Thyroid gland (tissue), 4 donors: ENCODE results near the gene RRAGD.

Source experiments
- CTCF ChIP-seq, 6 experiments: fragments of 200-600 bp in 3 of 6; fragments of 450-650 bp in 3 of 6; sonication (generic) in 3 of 6; IDR thresholded peaks; one replicate each; pipeline ENCODE4 v1.5.1; 2016 to 2019; ENCODE audit warnings: antibody characterized with exemption in 6 of 6, mild to moderate bottlenecking in 2 of 6, inconsistent platforms in 1 of 6, moderate library complexity in 1 of 6
- POLR2A ChIP-seq, 2 donors: fragments of 450-650 bp; IDR thresholded peaks; one replicate each; pipeline ENCODE4 v1.6.1; 2017; ENCODE audit warnings: antibody characterized with exemption in 2 of 2, mild to moderate bottlenecking in 2 of 2, moderate library complexity in 1 of 2

- TF ChIP-seq POLR2A (IDR thresholded peaks at IDR 0.05) (no peak), CTCF (IDR thresholded peaks at IDR 0.05) (no peak)
Measured at GRCh38 chr6:89348372-89348771, 63.7 kb downstream of the RRAGD start.
